Smooth muscle cell (in vitro differentiated cells): ENCODE results near the gene STX8. TPM values are rescaled to one million over a fixed set of nuclear protein-coding genes. Genes with fewer than 3 reads are reported as not detected.

Experiments
- DNase-seq: peaks from one replicate; lab custom pipeline; 2025; ENCODE audit not compliant: unreplicated experiment; lab: John Stamatoyannopoulos, UW
- H2AFZ ChIP-seq: fragments of 200-600 bp; sonication (generic); 2 replicates; pipeline ENCODE4 v1.6.0; 2016; ENCODE audit warnings: antibody characterized with exemption, low read depth, mild to moderate bottlenecking
- H3F3A ChIP-seq: fragments of 200-600 bp; sonication (generic); 2 replicates; pipeline ENCODE4 v1.6.0; 2017; ENCODE audit warnings: antibody characterized with exemption, low read depth
- H3K27ac ChIP-seq: fragments of 200-600 bp; sonication (generic); 2 replicates; pipeline ENCODE4 v1.5.1; 2016; ENCODE audit warnings: low read depth, mild to moderate bottlenecking
- H3K27me3 ChIP-seq: fragments of 200-600 bp; sonication (generic); 2 replicates; pipeline ENCODE4 v1.6.1; 2016; ENCODE audit warnings: low read depth, mild to moderate bottlenecking
- H3K36me3 ChIP-seq: fragments of 200-600 bp; sonication (generic); 2 replicates; pipeline ENCODE4 v1.5.1; 2016; ENCODE audit warnings: low read depth
- H3K4me1 ChIP-seq: fragments of 200-600 bp; sonication (generic); 2 replicates; pipeline ENCODE4 v1.5.1; 2016; ENCODE audit warnings: low read depth
- H3K4me2 ChIP-seq: fragments of 200-600 bp; sonication (generic); 2 replicates; pipeline ENCODE4 v1.6.0; 2016; ENCODE audit warnings: mild to moderate bottlenecking
- H3K4me3 ChIP-seq: fragments of 200-600 bp; sonication (generic); 2 replicates; pipeline ENCODE4 v1.5.1; 2016; ENCODE audit warnings: mild to moderate bottlenecking
- H3K79me2 ChIP-seq: fragments of 200-600 bp; sonication (generic); 2 replicates; pipeline ENCODE4 v1.6.0; 2016; ENCODE audit warnings: low read depth, mild to moderate bottlenecking
- H3K9ac ChIP-seq: fragments of 200-600 bp; sonication (generic); 2 replicates; pipeline ENCODE4 v1.6.0; 2016; ENCODE audit warnings: low read depth
- H3K9me3 ChIP-seq: fragments of 200-600 bp; sonication (generic); replicated peaks from 2 replicates; pipeline ENCODE4 v1.5.1; 2016; ENCODE audit warnings: low read depth
- H4K20me1 ChIP-seq: fragments of 200-600 bp; sonication (generic); 2 replicates; pipeline ENCODE4 v1.6.0; 2016; ENCODE audit warnings: low read depth
- WGBS: methylation state at CpG from one replicate; pipeline ENCODE4 v1.1.7; 2016; ENCODE audit warnings: low lambda C conversion rate; 5-methylcytosine and 5-hydroxymethylcytosine counted together
- polyA plus RNA-seq: library from polyadenylated mRNA; unstranded; fragments of >200 nt; fragmentation: Nextera tagmentation; extraction: Ambion mirVana; gene quantifications from 2 replicates; pipeline ENCODE4 v1.2.1, GENCODE V29; 2016
- total RNA-seq: library from RNA; depleted of rRNA; stranded (reverse); fragments of >200 nt; gene quantifications from 2 replicates; pipeline ENCODE4 v1.2.3, GENCODE V29; 2014
- TF ChIP-seq, protein P1 (sequence below): fragments of 200-600 bp; sonication (generic); IDR thresholded peaks from 2 replicates; pipeline ENCODE4 v1.5.1; 2017; ENCODE audit warnings: borderline replicate concordance, mild to moderate bottlenecking, antibody characterized with exemption; ENCODE audit not compliant: insufficient read depth, poor library complexity, severe bottlenecking

STX8 gene
- total and polyA plus RNA-seq, 2 experiments from 2014 or later = 63.8 to 88.5 TPM

- Histone ChIP-seq H3K4me3 (no peak overlapping the region), H3K4me2 (no peak overlapping the region), H3K79me2 (no peaks in the 10 kb centered on the region), H3K27ac (no peak overlapping the region), H3K9ac (no peak overlapping the region), H2AFZ (no peak overlapping the region), H3K36me3 (no peaks in the 10 kb centered on the region), H3F3A (no peaks in the 10 kb centered on the region), H3K4me1 (peaks cover 5% of the 10 kb centered on the region), H4K20me1 (no peaks in the 10 kb centered on the region), H3K27me3 (peaks cover 18% of the 10 kb centered on the region), H3K9me3 (no peaks in the 10 kb centered on the region)
- WGBS = 89% methylated on average over 14 of the region's 14 CpGs
- DNase-seq = no peak
- TF ChIP-seq, protein P1, sequence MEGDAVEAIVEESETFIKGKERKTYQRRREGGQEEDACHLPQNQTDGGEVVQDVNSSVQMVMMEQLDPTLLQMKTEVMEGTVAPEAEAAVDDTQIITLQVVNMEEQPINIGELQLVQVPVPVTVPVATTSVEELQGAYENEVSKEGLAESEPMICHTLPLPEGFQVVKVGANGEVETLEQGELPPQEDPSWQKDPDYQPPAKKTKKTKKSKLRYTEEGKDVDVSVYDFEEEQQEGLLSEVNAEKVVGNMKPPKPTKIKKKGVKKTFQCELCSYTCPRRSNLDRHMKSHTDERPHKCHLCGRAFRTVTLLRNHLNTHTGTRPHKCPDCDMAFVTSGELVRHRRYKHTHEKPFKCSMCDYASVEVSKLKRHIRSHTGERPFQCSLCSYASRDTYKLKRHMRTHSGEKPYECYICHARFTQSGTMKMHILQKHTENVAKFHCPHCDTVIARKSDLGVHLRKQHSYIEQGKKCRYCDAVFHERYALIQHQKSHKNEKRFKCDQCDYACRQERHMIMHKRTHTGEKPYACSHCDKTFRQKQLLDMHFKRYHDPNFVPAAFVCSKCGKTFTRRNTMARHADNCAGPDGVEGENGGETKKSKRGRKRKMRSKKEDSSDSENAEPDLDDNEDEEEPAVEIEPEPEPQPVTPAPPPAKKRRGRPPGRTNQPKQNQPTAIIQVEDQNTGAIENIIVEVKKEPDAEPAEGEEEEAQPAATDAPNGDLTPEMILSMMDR = no peak
These were observed 369.9 kb downstream of the STX8 start for GRCh38 chr17:9205520-9206409.

DNA sequence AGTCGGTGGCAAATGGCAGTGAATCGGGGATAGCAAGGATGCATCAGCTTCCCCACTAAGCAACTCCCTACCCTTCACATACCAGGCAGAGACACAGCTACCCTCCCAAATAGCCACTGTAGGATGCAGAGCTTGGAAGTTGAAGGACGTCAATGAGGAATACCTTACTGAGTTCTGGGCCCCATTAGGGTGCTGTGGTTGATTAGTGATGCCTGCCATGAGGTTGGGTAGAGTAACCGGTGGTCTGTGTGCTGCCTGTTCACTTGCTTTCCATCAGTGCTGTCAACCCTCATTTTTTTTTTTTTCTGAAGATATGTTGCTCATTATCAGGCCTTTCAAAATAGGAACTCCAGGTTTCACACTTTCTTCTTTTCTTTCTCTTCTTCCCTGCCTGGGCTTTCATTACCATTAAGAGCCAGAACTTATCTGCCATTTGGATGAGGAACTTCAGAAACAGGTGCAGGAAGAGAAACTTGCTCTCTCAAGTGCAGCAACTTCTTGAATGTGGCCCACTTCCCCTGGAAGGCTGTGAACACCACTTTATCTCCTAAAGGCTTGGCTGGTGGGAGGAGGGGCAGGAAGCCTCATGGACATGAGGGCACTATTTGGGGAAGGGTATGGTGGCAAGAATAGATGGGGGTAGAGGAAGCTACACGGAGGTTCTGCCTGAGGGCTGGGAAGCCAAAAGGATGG, 370.8 kb downstream of the STX8 start:
- H3K9ac ChIP-seq = no peak overlapping the region
- H3K27ac ChIP-seq = no peak overlapping the region
- H3K27me3 ChIP-seq = peaks cover 22% of the 10 kb centered on the region
- H3K9me3 ChIP-seq = no peaks in the 10 kb centered on the region
- no peak for DNase-seq
- H3F3A ChIP-seq = no peaks in the 10 kb centered on the region
- H3K4me1 ChIP-seq = peaks cover 9% of the 10 kb centered on the region
- H3K4me3 ChIP-seq = no peak overlapping the region
- no peak overlapping the region for H3K4me2 ChIP-seq
- TF ChIP-seq, protein P1 = no peak
- no peaks in the 10 kb centered on the region for H4K20me1 ChIP-seq
- no peaks in the 10 kb centered on the region for H3K79me2 ChIP-seq
- no peak overlapping the region for H2AFZ ChIP-seq
- WGBS = 90% methylated on average over 5 of the region's 5 CpGs
- no peaks in the 10 kb centered on the region for H3K36me3 ChIP-seq

DNA sequence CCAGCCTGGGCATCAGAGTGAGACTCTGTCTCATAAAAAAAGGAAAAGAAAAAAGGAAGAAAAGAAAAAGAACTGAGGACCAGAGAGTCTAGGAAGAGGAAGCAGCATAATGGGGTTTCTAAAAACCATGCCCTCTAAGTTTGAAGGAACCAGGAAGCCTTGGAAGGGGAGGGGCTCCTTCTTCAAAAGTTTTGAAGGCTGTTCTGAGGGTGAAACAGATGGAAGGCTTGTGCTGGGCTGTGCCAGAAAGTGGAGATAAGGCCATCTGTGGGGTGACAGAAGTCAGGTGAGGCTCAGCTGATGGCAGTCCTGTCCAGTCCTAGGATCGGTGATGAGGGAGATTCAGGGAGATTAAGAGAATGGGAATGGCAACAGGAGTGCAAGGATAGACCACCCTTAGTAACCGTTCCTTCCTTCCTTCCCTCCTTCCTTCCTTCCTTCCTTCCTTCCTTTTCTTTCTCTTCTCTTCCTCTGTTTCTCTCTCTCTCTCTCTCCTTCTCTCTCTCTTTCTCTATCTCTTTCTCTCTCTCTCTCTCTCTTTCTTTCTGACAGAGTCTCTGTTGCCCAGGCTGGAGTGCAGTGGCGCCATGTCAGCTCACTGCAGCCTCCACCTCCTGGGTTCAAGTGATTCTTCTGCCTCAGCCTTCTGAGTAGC, 371.7 kb downstream of the STX8 start:
- H3K36me3 ChIP-seq = no peaks in the 10 kb centered on the region

More for the DNA sequence above, 371.7 kb downstream of the STX8 start:
- TF ChIP-seq, protein P1 = no peak
- Histone ChIP-seq H3K9ac (no peak overlapping the region), H3K4me1 (peaks cover 10% of the 10 kb centered on the region), H3K4me2 (no peak overlapping the region), H3K27me3 (peaks cover 22% of the 10 kb centered on the region), H2AFZ (no peak overlapping the region), H3K27ac (no peak overlapping the region), H3K79me2 (no peaks in the 10 kb centered on the region), H3K9me3 (no peaks in the 10 kb centered on the region), H3F3A (no peaks in the 10 kb centered on the region), H4K20me1 (no peaks in the 10 kb centered on the region), H3K4me3 (no peak overlapping the region)
- DNase-seq = no peak
- WGBS = 89% methylated on average over 3 of the region's 3 CpGs
